Activated CD4-positive, alpha-beta T cell treated with anti-CD3 and anti-CD28 coated beads for 36 hours (primary cell): Measurements from ENCODE around the gene OR10G8. TPM values are rescaled to one million over a fixed set of nuclear protein-coding genes. Genes with fewer than 3 reads are reported as not detected.
"Not testable (repeated sequence)": the region's sequence is repeated elsewhere in the genome, so short reads cannot be mapped to it uniquely, and the experiment has no call there.

Experiments used
- ATAC-seq: fragments of 200-7000 bp; cut with Tn5 transposase; one replicate; pipeline ENCODE4 v1.10.0; 2021; ENCODE audit warnings: mild to moderate bottlenecking, moderate library complexity
- CTCF ChIA-PET: fragments of 350-600 bp; sonication (Branson Sonifier 250); formaldehyde crosslinking; loops from one replicate; lab custom pipeline; 2021; ENCODE audit warnings: antibody characterized with exemption; lab: Charles Lee
- POLR2A ChIA-PET: fragments of 350-600 bp; sonication (Branson Sonifier 250); formaldehyde crosslinking; loops from one replicate; lab custom pipeline; 2021; ENCODE audit warnings: antibody characterized with exemption, inconsistent platforms; lab: Charles Lee
- DNase-seq: peaks from one replicate; pipeline ENCODE4 v3.0.0-alpha.2; 2020
- H3K27ac Mint-ChIP-seq: one replicate; pipeline ENCODE4 v1.8.0; 2021; ENCODE audit warnings: mixed read lengths
- H3K27me3 Mint-ChIP-seq: one replicate; pipeline ENCODE4 v1.8.0; 2021; ENCODE audit warnings: mixed read lengths
- H3K36me3 Mint-ChIP-seq: one replicate; pipeline ENCODE4 v1.8.0; 2021; ENCODE audit warnings: low read depth, mixed read lengths
- H3K4me1 Mint-ChIP-seq: one replicate; pipeline ENCODE4 v1.8.0; 2021; ENCODE audit warnings: mixed read lengths
- H3K4me3 Mint-ChIP-seq: one replicate; pipeline ENCODE4 v1.8.0; 2021; ENCODE audit warnings: mild to moderate bottlenecking, moderate library complexity, mixed read lengths
- H3K9me3 Mint-ChIP-seq: one replicate; pipeline ENCODE4 v1.8.0; 2021; ENCODE audit warnings: low read depth, mixed read lengths
- intact Hi-C, 2 experiments: fragments of 100-400 bp; cut with DNase I in 1 of 2; cut with micrococcal nuclease in 1 of 2; formaldehyde crosslinking; loops; one replicate each; pipeline versions ENCODE4 v1.14.2 to v1.15.1; 2022 to 2024; cut with DNase I, micrococcal nuclease
- total RNA-seq, 2 experiments: library from RNA; stranded (reverse); gene quantifications; one replicate each; pipeline ENCODE4 v1.2.3, GENCODE V29; 2021

OR10G8 gene, protein sequence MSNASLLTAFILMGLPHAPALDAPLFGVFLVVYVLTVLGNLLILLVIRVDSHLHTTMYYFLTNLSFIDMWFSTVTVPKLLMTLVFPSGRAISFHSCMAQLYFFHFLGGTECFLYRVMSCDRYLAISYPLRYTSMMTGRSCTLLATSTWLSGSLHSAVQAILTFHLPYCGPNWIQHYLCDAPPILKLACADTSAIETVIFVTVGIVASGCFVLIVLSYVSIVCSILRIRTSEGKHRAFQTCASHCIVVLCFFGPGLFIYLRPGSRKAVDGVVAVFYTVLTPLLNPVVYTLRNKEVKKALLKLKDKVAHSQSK
- not detected for total RNA-seq

DNA sequence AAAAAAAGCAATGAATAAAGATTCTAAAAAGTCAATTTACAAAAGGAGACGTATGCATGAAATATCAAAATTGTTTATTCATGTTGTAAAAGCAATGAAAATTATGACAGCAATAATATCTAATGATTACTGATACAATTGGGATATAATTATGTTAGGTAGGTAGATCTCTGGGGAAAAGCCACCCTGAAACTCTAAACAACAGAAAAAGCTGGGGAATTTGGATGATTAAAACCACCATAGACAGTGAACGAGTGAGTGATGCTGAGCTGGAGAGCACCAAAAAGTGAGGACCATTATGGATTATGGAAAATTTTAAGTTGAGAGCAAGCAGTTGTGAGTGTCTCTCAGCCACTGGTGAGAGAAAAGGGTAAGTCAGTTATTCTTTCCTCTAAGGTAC, at the start of gene OR10G8:
TSS of gene OR10G8 (plus strand) at position 301 of the 400 bp plus-strand sequence. CDS start 2,825 bp downstream, outside the sequence.
- ATAC-seq (no peak), DNase-seq (no peak)
- Mint-ChIP-seq H3K4me1 (no peaks in the 10 kb centered on the region), H3K9me3 (no peaks in the 10 kb centered on the region), H3K36me3 (no peaks in the 10 kb centered on the region), H3K27me3 (peaks cover 1% of the 10 kb centered on the region), H3K4me3 (no peak within 1 kb of the TSS), H3K27ac (no peak within 1 kb of the TSS)
- ChIA-PET POLR2A (no interaction called here), CTCF (no interaction called here)
- intact Hi-C loops = no loop called here

DNA sequence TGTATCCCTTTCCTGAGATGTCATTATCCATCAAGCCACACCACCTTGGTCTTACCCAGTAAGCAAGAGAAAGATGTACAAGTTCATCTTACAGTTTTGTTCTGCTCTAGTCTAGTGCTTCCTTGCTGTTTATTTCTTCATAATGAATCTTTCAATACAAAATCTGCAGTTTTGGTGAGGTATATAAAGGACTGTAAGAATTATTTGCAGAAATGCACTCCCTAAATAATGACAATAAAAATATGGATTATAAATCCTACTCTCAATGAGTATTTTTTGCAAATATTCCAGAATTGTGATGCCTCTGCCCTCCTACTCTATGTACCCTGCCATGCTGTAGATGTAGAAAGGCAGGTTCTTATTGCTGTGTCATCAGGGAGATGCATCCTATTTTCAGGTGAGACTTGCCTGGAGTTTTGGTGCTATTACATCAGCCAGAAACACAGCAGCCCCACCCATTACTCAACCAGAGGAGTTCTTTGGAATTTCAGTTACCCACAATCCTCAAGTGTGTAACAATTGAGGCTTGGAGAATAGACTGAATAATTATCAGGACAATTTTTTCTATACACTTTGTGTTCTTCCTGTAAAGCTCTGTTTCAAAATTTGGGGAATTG, 48.8 kb upstream of the OR10G8 start, which contains the start of gene OR10S1:
TSS of gene OR10S1 (minus strand) at position 51 of the 617 bp plus-strand sequence. CDS start 117 bp downstream, outside the sequence.
- no peak within 1 kb of the TSS for H3K27ac Mint-ChIP-seq
- ChIA-PET CTCF (no interaction called here), POLR2A (no interaction called here)
- H3K4me1 Mint-ChIP-seq = no peaks in the 10 kb centered on the region
- ATAC-seq (no peak), DNase-seq (no peak)
- no peaks in the 10 kb centered on the region for H3K36me3 Mint-ChIP-seq
- H3K9me3 Mint-ChIP-seq = peaks cover 2% of the 10 kb centered on the region
- intact Hi-C loops = no loop called here
- H3K4me3 Mint-ChIP-seq = no peak within 1 kb of the TSS
- H3K27me3 Mint-ChIP-seq = peaks cover 2% of the 10 kb centered on the region

- Mint-ChIP-seq H3K36me3 (no peaks in the 10 kb centered on the region), H3K9me3 (peaks cover 5% of the 10 kb centered on the region), H3K4me1 (no peaks in the 10 kb centered on the region), H3K4me3 (no peak overlapping the region), H3K27ac (no peak overlapping the region), H3K27me3 (peaks cover 2% of the 10 kb centered on the region)
- no peak for ATAC-seq
- DNase-seq = no peak
- POLR2A ChIA-PET = no interaction called here
- CTCF ChIA-PET = no interaction called here
- intact Hi-C loops = no loop called here
These were observed 47.3 kb upstream of the OR10G8 start for GRCh38 chr11:123979311-123979710.

- intact Hi-C loops = no loop called here
- Mint-ChIP-seq H3K4me3 (no peak within 1 kb of the TSS), H3K36me3 (no peaks in the 10 kb centered on the region), H3K9me3 (no peaks in the 10 kb centered on the region), H3K4me1 (no peaks in the 10 kb centered on the region), H3K27ac (no peak within 1 kb of the TSS), H3K27me3 (peaks cover 2% of the 10 kb centered on the region)
- no peak for ATAC-seq
- DNase-seq = no peak
- POLR2A ChIA-PET = no interaction called here
- CTCF ChIA-PET = no interaction called here
These were observed 31.5 kb upstream of the OR10G8 start, which contains the start of gene OR10G6 for GRCh38 chr11:123995119-123995518. Gene OR10G6 (minus strand): TSS chr11:123995161. CDS start chr11:123995161, 0 bp downstream.

DNA sequence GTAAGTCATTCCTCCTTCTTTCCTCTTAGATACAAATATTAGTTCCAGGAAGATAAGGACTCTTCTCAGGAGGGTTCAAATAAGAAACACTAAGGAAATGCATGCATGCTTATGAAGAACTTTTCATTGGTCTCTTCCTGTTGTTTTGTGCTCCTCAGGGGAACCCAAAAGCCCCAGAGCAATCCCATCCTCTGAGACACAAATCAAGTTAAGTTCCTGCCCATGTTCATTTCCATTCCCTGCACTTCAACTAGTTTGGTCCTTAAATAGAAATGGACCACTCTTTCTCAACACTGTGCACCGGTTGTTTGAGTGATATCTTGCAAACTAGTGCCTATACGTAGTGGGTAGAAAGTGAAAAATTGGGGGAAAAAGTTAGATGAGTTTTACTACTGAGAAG, 13.9 kb upstream of the OR10G8 start, which contains the start of gene OR10G4:
TSS of gene OR10G4 (plus strand) at position 301 of the 400 bp plus-strand sequence. CDS start 2,578 bp downstream, outside the sequence.
- no peak for DNase-seq
- Mint-ChIP-seq H3K27ac (no peak within 1 kb of the TSS), H3K4me1 (no peaks in the 10 kb centered on the region), H3K27me3 (no peaks in the 10 kb centered on the region), H3K4me3 (no peak within 1 kb of the TSS), H3K36me3 (no peaks in the 10 kb centered on the region), H3K9me3 (no peaks in the 10 kb centered on the region)
- ATAC-seq = no peak
- POLR2A ChIA-PET = no interaction called here
- intact Hi-C loops = no loop called here
- CTCF ChIA-PET = no interaction called here

DNA sequence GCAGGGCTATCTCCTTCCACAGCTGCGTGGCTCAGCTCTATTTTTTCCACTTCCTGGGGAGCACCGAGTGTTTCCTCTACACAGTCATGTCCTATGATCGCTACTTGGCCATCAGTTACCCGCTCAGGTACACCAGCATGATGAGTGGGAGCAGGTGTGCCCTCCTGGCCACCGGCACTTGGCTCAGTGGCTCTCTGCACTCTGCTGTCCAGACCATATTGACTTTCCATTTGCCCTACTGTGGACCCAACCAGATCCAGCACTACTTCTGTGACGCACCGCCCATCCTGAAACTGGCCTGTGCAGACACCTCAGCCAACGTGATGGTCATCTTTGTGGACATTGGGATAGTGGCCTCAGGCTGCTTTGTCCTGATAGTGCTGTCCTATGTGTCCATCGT, 10.8 kb upstream of the OR10G8 start:
- ATAC-seq, H3K27me3 Mint-ChIP-seq, H3K27ac Mint-ChIP-seq, H3K4me1 Mint-ChIP-seq, DNase-seq, H3K36me3 Mint-ChIP-seq, POLR2A ChIA-PET, intact Hi-C loops, H3K9me3 Mint-ChIP-seq, CTCF ChIA-PET, H3K4me3 Mint-ChIP-seq: not testable (repeated sequence)

DNA sequence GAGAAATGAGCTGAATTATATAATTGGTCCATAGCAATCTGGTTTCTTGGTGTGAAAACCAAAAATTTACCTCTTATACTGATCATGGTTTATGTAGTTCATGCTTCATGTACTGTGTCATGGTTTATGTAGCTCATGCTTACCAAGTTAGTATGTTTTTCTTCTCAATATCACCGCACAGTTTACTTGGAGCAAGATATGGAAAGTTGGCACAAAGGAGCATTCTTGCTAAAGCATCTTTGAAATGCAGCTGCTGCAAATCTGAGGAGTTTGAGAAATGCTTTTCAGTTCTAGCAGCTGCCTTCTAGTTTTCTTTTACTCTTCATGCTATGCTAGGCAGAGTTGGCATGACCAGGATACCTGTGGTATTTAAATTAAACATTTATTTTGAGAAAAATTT, 10.1 kb downstream of the OR10G8 start:
- Mint-ChIP-seq H3K4me3 (no peak overlapping the region), H3K27ac (no peak overlapping the region), H3K9me3 (no peaks in the 10 kb centered on the region), H3K4me1 (no peaks in the 10 kb centered on the region), H3K27me3 (peaks cover 16% of the 10 kb centered on the region), H3K36me3 (no peaks in the 10 kb centered on the region)
- intact Hi-C loops = no loop called here
- no peak for DNase-seq
- ChIA-PET CTCF (no interaction called here), POLR2A (no interaction called here)
- no peak for ATAC-seq

- H3K36me3 Mint-ChIP-seq = no peaks in the 10 kb centered on the region
- ATAC-seq (no peak), DNase-seq (no peak)
- no peak overlapping the region for H3K4me3 Mint-ChIP-seq
- intact Hi-C loops = no loop called here
- H3K27me3 Mint-ChIP-seq = peaks cover 20% of the 10 kb centered on the region
- no peak overlapping the region for H3K27ac Mint-ChIP-seq
- CTCF ChIA-PET = no interaction called here
- no peaks in the 10 kb centered on the region for H3K9me3 Mint-ChIP-seq
- POLR2A ChIA-PET = no interaction called here
- no peaks in the 10 kb centered on the region for H3K4me1 Mint-ChIP-seq
These were observed 13.0 kb downstream of the OR10G8 start for GRCh38 chr11:124039557-124039956.

GRCh38 chr11:124041254-124041653, 14.7 kb downstream of the OR10G8 start, which contains the start of gene OR10G7:
Gene OR10G7 (minus strand): TSS chr11:124041325. CDS start chr11:124039001, 2,324 bp downstream.
- Mint-ChIP-seq H3K27me3 (peaks cover 13% of the 10 kb centered on the region), H3K36me3 (no peaks in the 10 kb centered on the region), H3K27ac (no peak within 1 kb of the TSS), H3K4me1 (no peaks in the 10 kb centered on the region), H3K9me3 (no peaks in the 10 kb centered on the region), H3K4me3 (no peak within 1 kb of the TSS)
- DNase-seq (no peak), ATAC-seq (no peak)
- POLR2A ChIA-PET = interaction anchor here (0.6 kb wide), 1 partner anchor 341 kb away, joined by 3 read pairs; no protein-coding TSS in a partner anchor
- CTCF ChIA-PET = interaction anchor here (1.1 kb wide), 1 partner anchor 544 kb away, joined by 4 read pairs; no protein-coding TSS in a partner anchor
- intact Hi-C loops = no loop called here

DNA sequence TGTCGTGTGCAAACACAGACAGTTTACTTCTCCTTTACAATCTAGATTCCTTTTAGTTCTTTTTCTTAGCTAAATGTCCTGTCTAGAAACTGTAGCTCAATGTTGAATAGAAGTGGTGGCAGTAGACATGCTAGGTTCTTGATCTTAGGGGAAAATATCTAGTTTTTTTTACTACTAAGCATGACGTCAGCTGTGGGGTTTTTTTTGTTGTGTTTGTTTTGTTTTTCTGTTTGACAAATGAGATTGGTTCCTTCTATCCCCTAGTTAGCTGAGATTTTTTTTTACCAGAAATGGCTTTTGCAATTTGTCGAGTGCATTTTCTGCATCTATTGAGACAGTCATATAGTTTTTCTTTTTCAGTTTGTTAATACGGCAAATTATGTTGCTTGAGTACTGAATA, 16.8 kb downstream of the OR10G8 start:
- H3K27me3 Mint-ChIP-seq = peaks cover 9% of the 10 kb centered on the region
- no peak overlapping the region for H3K4me3 Mint-ChIP-seq

GRCh38 chr11:124050748-124051147, 24.1 kb downstream of the OR10G8 start:
- intact Hi-C loops = no loop called here
- no peaks in the 10 kb centered on the region for H3K9me3 Mint-ChIP-seq
- POLR2A ChIA-PET = no interaction called here
- peak; percentile 39 for ATAC-seq
- no peaks in the 10 kb centered on the region for H3K36me3 Mint-ChIP-seq
- H3K27ac Mint-ChIP-seq = no peak overlapping the region
- peaks cover 9% of the 10 kb centered on the region for H3K27me3 Mint-ChIP-seq
- no peak overlapping the region for H3K4me3 Mint-ChIP-seq
- no peak for DNase-seq
- CTCF ChIA-PET = no interaction called here
- H3K4me1 Mint-ChIP-seq = no peaks in the 10 kb centered on the region

More for the DNA sequence above, 16.8 kb downstream of the OR10G8 start:
- CTCF ChIA-PET = interaction anchor here (1.1 kb wide), 1 partner anchor 10 kb away, joined by 3 read pairs; no protein-coding TSS in a partner anchor
- DNase-seq = no peak
- H3K4me1 Mint-ChIP-seq = no peaks in the 10 kb centered on the region
- H3K36me3 Mint-ChIP-seq = no peaks in the 10 kb centered on the region
- H3K9me3 Mint-ChIP-seq = no peaks in the 10 kb centered on the region
- no peak overlapping the region for H3K27ac Mint-ChIP-seq
- no peak for ATAC-seq
- POLR2A ChIA-PET = no interaction called here
- intact Hi-C loops = no loop called here
